Stimulated activated CD4-positive, alpha-beta T cell treated with anti-CD3 and anti-CD28 coated beads, Interleukin-1b, Interleukin-23, amount 100 ng/mL, for 4 hours (primary cell): ENCODE measurements around the gene KCNAB1.

ENCODE experiments used
- DNase-seq, 2 donors: peaks; one replicate each; pipeline ENCODE4 v3.0.0-alpha.2; 2020; ENCODE audit warnings: low read depth in 2 of 2

KCNAB1 gene

GRCh38 chr3:156492801-156493261, 372.5 kb downstream of the KCNAB1 start:
- no peak for DNase-seq

GRCh38 chr3:156493887-156494286, 373.5 kb downstream of the KCNAB1 start:
- DNase-seq = no peak

GRCh38 chr3:156495816-156496215, 375.4 kb downstream of the KCNAB1 start:
- no peak for DNase-seq

- DNase-seq = no peak
These were observed 376.9 kb downstream of the KCNAB1 start for GRCh38 chr3:156497326-156497725.

- DNase-seq = no peak
These were observed 377.9 kb downstream of the KCNAB1 start for GRCh38 chr3:156498307-156498706.

- no peak for DNase-seq
These were observed 386.9 kb downstream of the KCNAB1 start for GRCh38 chr3:156507285-156507684.

GRCh38 chr3:156509189-156510174, 389.1 kb downstream of the KCNAB1 start:
- DNase-seq = no peak

- DNase-seq = no peak
These were observed 391.8 kb downstream of the KCNAB1 start for GRCh38 chr3:156511987-156512677.

- DNase-seq = no peak
These were observed 393.2 kb downstream of the KCNAB1 start for GRCh38 chr3:156513619-156514018.

GRCh38 chr3:156516284-156516683, 395.9 kb downstream of the KCNAB1 start:
- DNase-seq = no peak

GRCh38 chr3:156516961-156517360, 396.6 kb downstream of the KCNAB1 start:
- no peak for DNase-seq

- no peak for DNase-seq
These were observed 398.3 kb downstream of the KCNAB1 start for GRCh38 chr3:156518726-156519125.

- no peak for DNase-seq
These were observed 399.4 kb downstream of the KCNAB1 start for GRCh38 chr3:156519758-156520162.

GRCh38 chr3:156522673-156523072, 402.3 kb downstream of the KCNAB1 start:
- no peak for DNase-seq

GRCh38 chr3:156525808-156526207, 405.4 kb downstream of the KCNAB1 start:
- DNase-seq = no peak

GRCh38 chr3:156527060-156527459, 406.7 kb downstream of the KCNAB1 start:
- DNase-seq = no peak

GRCh38 chr3:156530980-156531379, 410.6 kb downstream of the KCNAB1 start:
- DNase-seq = no peak

- DNase-seq = no peak
These were observed 412.4 kb downstream of the KCNAB1 start for GRCh38 chr3:156532730-156533129.

- no peak for DNase-seq
These were observed 412.8 kb downstream of the KCNAB1 start for GRCh38 chr3:156533205-156533604.

- no peak for DNase-seq
These were observed 414.8 kb downstream of the KCNAB1 start for GRCh38 chr3:156535162-156535627.

GRCh38 chr3:156535798-156536197, 415.4 kb downstream of the KCNAB1 start:
- no peak for DNase-seq

GRCh38 chr3:156536524-156537316, 416.3 kb downstream of the KCNAB1 start:
- no peak for DNase-seq
